Measurements from ENCODE around the gene PTPRN2.

GRCh38 chr7:158374586-158374985 is 213.0 kb downstream of the PTPRN2 start:
- TF ChIP-seq, protein P1, sequence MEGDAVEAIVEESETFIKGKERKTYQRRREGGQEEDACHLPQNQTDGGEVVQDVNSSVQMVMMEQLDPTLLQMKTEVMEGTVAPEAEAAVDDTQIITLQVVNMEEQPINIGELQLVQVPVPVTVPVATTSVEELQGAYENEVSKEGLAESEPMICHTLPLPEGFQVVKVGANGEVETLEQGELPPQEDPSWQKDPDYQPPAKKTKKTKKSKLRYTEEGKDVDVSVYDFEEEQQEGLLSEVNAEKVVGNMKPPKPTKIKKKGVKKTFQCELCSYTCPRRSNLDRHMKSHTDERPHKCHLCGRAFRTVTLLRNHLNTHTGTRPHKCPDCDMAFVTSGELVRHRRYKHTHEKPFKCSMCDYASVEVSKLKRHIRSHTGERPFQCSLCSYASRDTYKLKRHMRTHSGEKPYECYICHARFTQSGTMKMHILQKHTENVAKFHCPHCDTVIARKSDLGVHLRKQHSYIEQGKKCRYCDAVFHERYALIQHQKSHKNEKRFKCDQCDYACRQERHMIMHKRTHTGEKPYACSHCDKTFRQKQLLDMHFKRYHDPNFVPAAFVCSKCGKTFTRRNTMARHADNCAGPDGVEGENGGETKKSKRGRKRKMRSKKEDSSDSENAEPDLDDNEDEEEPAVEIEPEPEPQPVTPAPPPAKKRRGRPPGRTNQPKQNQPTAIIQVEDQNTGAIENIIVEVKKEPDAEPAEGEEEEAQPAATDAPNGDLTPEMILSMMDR (IDR thresholded peaks at IDR 0.05): no peak
- no peak for TF ChIP-seq POLR2A (IDR thresholded peaks at IDR 0.05)
